Measurements from ENCODE around the gene FGF3.

Gene FGF3

DNA sequence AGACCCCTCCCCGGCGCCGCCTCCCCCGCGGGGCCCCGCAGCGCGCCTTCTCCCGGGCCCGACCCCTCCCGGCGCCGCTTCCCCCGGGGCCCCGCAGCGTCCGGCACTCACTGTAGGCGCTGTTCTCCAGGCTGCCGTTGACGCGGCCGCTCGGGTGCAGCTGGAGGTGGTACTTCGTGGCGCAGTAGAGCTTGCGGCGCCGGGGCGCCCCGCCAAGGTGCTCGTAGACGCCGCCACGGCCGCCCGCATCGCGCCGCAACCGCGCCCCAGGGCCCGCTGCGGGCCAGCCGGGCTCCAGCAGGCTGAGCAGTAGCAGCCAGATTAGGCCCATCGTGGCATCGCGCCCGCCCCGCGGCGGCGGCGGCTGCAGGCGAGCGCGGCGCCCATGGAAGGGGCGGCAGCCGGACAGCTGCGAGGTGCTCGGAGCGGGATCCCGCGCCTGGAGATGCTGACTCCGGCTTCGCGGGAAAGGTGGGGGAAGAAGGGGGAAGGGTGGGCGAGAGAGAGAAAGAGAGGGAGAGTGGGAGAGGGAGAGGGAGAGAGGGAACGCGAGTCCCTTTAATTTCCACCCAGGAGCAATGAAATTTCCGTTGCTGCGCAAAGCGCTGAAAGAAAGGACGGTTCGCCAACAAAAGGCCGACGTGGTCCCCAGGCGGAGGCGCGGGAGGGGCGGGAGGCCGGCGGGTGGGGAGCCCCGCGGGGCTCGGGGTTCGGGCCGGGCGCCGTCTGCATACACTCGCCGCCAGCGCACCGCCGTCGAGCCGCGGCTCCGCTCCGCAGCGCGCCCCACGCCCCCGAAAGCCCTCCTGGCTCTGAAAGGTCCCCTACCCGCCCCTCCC lies at the start of gene FGF3:
FGF3 (minus strand) TSS at position 814 of the 839 bp plus-strand sequence; CDS start at position 331, 483 bp downstream.
- DNase-seq, result no peak

DNA sequence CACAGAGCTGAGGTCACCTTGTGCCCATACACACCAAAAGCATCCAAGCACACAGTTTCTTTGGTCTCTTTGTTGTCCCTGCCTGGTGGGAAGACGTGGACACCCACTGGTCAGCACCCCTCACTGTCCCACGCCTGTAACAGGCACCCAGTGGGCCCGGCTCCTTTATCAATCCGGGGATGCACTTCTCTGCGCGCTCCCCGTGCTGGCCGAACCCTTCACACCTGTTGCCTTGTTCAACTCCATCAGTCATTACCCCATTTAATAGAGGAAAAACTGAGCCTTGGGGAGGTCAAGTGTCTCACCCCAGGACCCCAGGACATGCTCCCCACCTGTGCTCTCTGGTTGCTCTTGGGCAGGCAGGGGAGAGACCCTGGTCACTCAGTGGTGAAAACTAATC lies 49.7 kb upstream of the FGF3 start:
- DNase-seq, result no peak

DNA sequence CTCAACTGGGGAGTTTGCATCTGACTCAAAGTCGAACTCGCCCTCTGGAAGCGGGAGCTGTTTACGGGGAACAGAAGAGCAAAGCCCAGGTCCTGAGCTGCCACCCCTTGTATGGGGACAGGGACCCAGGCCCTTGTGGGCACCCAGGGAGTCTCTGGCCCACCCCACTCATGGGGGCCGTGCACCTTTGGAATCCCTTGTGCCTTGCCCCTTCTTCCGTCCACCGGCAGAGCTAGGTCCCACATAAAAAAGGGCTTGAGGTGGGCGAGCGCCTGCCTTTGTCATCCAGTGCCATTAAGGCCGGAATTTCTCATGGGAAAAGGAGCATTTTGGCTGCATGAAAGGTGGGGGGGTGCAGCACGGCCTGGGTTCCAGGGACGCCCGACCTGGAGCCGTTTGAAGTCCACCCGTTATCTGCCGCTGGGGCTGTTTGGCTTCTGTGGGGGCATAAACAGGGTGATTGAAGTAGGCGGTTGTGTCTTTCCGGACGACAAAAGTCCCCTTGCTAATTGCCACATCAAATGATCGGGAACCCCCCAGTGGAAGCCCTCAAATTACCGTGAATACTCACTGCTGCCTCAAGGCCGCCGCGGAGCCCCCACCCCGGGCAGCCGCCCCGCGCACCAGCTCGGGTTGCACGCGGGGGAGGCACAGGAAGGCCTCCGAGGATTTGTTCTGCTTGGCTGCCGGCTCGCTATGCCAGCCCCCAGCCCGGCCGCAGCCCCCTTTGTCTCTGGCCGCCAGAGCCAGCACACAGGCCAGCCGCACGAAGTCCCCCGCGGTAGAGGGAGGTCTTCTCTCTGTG lies 49.0 kb upstream of the FGF3 start:
- DNase-seq, result no peak

DNA sequence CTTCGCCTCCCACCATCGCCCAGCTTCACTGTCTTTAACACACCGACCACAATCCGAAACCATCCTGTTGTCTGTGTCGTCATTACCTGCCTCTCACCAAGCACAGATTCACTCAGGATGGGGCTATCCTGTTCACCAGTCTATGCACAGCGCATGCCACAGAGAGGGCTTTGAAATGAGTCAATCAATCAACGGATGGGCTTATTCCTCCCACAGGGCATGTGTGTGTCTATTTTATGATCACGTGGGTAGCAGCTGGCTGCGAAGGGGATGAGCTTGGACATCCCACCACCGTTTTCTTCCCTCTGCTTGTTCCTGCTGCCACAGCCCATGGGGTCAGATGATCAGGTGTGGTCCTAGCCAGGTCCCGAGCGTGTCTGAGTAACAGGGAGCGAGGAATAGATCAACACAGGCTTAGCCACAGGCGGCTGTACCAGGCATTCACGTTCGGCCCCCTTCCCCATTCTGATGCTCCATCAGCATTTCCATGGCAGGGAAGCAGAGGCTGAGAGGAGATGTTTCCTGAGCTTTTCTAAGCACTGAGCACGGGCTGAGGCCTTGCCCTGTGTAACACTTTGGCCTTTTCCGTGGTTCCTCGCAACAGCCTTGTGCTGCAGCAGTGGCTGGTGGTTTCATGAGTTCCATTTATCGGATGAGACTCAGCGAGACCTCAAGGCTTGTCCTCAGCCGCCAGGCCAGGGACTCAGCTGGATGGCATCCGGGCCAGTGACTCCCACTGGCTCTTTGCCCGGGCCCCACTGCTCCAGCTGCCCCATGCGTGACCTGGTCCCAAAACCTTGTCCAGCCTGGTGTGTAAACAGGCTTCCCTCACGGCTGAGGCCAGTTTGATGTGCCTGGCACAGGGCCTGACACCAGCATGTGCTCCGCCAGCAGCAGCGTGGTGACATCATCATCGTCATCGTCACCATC lies 48.1 kb upstream of the FGF3 start:
- no peak for DNase-seq

DNA sequence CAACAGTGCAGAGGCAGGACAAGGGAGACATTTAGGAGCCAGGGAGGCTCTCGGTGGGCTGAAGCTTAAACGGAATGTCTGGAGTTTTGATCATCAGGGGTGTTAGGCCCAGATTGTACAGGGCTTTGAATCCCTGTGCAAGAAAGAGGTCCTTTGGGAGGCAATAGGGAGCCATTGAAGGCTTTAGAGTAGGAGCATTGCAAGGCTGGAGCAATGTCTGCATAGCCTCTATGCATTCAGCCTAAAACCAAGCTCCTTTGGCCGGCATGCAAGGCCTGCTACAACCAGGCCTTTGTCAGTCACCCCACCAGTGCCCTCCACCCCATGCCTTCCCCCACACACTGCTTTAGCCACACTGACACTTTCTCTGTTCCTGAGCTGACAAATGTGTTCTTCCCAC lies 47.4 kb upstream of the FGF3 start:
- DNase-seq, result no peak

DNA sequence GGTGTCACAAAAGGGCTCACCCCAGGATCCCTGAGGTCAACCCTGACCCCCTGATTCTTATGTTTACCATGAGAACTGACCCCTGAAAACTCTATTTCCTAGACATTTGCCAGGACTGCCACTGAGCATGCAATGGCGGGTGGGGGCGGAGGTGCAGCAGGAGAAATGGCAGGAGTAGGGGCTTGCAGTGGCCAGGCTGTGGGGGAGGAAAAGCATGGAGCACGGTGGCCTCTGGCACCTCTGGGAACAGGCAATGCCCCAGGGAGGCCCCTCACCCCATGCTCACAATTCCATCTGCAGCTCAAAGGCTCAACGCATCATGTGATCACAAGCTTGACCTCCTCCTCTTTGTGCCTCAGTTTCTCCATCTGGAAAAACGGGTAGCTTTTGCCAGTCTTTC lies 46.5 kb upstream of the FGF3 start:
- DNase-seq, result no peak

DNA sequence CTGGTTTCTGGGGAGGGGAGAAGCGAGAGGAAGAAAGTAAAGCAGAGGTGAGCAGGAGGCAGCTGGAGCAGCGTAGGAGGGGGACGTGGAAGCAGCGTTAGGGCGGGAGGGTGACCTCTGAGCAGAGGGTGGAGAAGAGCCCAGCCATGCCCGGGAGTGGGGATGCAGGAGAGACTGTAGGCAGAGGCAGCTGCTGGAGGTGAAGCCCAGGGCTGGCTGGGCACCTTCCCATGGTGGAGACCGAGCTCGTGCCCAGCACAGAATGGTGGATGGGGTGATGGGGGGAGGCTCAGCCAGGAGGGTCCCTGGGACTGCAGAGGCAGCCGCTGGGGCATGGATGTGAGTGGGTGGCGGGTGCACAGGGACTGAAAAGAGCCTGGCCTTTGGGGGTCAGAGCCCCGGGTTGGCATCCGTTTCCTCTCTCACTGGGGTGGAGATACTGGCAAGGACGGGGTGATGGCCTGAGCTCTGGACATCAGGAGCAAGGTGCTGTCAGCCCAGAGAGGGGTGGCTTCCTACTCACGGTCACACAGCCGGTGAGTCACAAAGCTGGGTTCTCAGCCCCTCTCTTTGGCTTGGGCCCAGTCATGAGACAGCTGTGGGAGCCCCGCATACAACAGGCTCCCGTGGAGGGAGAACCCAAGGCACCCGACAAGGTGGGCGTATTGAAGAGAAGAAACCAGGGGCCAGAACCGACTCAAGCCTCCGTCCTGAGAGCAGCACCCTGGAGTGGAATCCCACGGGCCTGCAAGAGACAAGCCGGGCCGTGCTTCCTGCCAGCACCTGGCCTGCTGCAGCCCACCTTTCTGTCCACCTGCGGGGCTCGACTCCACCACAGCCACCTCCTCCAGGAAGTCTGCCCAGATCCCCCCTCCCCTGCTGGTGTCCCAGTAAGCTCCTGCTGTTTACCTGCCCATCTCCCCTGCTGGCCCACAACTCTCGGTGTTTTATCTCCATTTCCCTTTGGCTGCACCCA lies 45.8 kb upstream of the FGF3 start:
- no peak for DNase-seq

DNA sequence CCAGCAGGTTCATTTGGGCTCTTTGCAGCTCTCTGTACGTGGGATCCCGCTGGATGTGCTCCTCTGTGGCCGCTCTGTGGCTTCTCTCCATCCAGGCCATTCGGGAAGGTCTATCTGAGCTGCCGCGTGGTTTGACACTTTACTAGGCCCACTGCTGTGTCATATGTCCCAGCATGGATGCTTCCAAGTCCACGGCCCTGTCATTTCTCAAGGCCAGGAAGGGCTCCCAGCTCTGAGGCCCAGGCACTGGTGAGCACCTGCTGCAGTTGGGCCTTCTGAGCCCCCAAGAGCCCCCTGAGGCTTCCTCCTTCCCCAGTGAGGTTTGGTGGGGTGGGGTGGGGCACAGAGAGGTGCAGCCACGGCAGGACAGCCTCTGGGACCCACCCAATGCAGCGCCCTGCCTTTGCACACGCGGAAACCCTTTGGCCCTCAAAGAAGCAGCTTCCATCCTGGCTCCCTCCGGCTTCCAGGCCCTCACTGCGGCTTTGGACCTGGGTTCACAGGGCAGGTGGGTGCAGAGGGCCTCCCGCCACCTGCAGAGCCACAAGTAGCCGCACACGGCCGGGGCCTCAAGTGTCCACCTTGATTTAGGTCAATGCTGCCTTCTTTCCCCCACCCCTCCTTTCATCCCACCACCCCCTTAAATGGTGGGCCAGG lies 44.5 kb upstream of the FGF3 start:
- no peak for DNase-seq

DNA sequence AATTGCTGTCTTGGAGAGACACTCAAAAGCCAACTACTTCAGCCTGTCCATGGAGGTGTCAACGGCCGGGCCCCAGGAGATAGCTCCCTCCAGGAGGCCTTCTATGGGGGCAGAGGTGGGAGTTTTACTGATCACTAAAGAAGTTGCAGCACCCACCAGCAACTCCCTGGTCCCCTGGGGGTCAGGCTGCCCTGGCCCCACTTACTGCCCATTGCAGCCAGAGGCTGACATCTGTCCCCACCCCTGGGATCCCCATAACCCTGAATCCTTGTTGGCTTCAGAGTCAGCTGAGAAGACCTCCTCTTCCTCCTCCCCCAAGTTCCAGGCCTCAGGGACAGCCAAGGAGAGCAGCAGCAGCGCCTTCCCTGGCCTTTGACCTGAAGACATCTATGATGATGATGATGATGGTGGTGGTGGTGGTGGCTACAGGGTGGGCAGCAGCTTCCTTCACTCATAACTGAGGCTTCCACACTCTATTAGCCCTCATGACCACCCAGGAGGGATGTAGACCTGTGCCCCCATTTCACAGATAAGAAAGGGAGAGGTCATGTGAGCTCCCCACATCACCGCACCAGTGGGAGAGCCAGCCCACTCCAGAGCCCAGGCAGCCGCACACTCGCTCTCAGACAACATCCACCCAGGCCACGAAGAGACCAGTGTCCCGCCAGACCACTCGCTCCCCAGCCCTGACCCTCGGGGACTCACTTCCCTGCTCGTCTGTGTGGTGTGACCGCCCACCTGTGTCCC lies 43.8 kb upstream of the FGF3 start:
- DNase-seq, result no peak

DNA sequence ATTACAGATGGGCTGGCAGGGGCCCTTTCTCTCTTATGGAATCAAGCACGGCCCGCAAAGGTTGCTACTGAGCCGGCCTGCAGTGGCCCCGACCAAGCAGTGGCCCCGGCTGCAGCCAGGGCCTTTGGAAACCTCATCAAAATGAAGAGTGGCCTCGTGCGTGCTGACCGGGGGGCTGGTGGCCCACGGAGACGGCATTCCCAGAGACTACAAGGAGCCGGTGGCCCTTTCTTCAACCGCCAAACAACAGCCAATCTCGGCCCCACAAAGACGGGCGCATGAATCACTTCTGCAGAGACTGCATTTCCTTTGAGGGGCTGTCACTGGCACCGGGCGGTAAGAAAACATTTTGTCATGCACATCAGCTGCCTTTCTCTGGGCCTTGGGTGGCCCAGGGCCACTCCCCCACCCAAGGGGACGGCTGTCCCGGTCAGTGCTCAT lies 43.1 kb upstream of the FGF3 start:
- no peak for DNase-seq

DNA sequence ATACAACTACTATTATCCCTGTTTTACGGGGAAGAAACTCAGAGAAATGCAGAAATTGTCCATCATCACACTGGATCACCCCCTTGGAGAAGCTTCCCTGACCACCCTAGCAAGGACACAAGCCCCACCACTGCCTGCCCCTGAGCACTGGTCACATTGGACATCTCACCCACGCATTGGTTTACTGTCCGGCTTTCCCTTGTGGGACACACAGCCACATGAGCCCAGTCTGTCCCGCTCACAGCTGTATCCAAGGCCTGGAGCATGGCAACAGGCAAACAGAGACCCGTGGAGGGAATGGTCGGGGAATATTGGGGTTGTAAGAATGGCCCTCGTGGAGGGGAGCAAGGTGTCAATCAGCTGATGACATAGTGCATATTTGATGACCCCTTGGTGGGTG lies 42.7 kb upstream of the FGF3 start:
- DNase-seq, result no peak

DNA sequence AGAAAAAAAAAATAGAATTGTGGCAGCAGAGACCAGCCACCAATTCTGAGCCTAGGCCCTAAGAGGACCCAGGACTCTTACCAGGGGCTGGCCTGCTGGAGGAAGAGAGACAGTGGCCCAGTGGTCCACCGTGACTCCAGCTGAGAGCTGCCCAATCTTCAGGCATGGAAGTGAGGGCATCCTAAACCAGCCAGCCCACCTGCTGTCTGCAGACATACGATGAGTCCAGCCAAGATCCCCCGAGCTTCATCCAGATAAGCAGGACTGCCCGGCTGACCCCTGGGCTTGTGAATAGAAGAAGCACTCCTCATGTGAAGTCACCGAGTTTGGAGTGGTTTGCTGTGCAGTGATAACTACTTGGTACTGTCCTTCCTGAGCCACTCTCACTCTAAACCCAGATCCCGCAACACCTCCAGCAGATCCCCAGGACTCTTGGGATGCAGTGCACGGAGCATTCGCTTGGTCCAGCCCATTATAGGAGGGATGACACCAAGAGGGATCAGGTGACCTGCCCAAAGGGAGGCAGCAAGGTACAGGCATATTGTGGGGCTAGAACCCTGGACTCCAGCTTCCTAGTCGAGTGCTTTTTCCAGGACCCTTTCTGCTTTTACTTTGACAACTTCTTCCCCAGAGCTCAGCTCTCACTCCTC lies 41.7 kb upstream of the FGF3 start:
- no peak for DNase-seq

DNA sequence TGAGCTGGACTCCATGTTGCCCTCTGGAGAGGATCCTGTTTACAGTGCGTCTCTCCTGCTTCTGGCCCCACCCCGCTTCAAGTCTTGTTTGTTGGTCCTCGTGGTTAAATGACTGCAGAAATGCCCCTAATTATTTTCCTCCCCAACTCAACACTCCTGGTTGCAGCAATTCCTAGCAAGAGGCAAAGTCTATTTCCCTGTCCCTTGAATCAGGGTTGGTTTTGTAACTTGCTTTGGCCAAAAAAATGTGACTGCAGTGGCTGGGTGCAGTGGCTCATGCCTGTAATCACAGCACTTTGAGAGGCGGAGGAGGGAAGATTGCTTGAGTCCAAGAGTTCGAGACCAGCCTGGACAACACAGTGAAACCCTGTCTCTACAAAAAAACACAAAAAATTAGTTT lies 41.0 kb upstream of the FGF3 start:
- no peak for DNase-seq

DNA sequence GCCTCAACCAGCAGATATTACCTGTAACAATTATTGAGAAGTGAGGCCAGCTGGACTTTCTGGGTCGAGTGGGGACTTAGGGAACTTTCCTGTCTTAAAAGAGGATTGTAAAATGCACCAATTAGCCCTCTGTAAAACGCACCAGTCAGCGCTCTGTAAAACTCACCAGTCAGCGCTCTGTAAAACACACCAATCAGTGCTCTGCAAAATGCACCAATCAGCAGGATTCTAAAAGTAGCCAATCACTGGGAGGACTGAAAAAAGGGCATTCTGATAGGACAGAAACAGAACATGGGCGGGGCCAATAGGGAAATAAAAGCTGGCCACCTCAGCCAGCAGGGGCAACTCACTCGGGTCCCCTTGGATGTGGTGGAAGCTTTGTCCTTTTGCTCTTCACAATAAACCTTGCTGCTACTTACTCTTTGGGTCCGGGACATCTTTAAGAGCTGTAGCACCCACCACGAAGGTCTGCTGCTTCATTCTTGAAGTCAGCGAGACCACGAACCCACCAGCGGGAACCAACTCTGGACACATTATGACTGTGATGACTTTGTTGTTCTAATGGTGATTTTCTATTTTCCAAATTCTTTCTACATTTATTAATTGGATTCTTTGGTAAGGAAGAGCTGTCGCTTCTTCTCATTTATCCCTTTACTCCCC lies 40.2 kb upstream of the FGF3 start:
- no peak for DNase-seq

DNA sequence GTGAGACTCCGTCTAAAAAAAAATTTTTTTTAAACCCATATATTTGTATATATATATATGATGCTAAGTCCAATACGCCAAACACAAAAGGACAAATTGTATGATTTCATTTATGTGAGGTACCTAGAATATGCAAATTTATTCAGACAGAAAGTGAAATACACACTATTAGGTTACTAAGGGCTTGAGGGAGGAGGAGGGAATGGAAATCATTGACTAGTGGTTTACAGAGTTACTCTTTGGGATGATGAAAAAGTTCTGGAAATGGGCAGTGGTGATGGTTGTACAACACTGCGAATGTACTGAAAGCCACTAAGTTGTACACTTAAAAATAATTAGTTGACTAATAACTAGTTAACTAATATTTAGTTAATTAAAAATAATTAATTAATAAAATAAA lies 36.2 kb upstream of the FGF3 start:
- DNase-seq, result no peak

DNA sequence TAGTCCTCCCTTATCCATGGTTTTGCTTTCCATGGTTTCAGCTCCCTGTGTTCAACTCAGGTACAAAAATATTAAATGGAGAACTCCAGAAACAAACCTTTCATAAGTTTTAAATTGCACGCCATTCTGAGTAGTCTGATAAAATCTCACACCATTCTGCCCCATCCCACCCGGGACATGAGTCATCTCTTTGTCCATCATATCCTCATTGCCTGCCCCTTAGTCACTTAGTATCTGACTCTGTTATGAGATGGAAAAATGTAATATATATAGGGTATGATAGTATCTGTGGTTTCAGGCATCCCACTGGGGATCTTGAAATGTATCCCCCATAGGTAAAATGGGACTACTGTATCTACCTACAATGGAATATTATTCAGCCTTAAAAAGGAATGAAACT lies 35.5 kb upstream of the FGF3 start:
- DNase-seq, result no peak

DNA sequence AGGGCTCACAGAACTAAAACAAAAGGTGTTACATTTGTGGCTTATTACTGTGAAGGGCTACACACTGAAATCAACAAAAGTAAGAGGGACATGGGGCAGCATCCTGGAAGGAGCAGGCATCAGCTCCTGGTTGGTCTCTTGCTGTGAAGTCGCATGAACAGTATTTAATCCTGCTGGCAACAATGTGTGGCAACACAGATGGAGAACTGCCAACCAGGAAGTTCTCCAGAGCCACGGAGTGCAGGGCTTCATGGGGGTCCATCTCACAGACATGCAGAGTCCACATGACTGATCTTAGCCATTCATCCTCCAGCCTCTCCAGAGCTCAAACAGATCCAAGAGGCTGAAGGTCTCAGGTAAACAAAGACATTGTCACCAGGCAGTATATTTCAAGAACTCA lies 32.8 kb upstream of the FGF3 start:
- DNase-seq, result no peak

DNA sequence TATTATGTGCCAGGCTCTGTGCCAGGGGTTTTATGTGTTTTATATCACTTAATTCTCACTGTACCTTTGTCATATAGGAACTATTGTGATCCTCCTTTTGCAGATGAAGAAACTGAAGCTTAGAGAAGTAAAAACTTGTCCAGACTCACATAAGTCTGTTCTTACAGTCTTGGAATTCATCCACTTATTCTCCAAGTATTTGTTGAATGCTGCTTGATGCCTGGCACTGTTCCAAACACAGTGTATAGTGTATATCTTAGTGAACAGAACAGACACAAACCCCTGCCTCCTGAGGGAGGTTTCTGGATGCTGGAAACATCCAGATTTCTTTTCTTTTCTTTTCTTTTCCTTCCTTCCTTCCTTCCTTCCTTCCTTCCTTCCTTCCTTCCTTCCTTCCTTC lies 29.0 kb upstream of the FGF3 start:
- DNase-seq, result no peak

DNA sequence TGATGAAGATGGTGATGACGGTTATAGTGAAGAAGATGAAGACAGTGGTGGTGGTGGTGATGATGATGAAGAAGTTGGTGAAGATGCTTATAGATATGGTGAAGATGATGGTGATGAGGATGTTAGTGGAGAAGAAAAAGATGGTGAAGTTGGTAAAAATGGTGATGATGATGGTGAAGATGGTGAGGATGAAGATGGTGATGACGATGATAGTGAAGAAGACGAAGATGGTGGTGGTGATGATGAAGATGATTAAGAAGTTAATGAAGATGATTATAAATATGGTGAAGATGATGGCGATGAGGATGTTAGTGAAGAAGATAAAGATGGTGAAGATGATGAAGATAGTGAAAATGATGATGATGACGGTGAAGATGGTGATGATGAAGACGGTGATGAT lies 25.2 kb upstream of the FGF3 start:
- no peak for DNase-seq

DNA sequence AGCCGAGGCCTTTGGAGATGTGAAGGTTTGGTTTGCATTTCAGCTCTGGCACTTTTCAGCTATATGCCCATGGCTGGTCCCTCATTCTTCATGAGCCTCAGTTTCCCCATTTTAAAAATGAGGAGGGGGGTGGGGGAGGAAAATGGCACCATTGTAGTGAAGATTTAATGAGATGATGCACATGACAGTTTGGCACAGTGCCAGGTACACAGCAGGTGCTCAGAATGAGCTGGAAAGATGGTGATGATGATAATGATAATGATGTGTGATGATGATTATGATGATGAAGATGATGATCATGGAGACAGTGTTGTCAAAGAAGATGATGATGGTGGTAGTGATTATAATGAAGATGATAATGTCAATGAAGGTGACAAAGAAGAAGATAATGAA lies 24.3 kb upstream of the FGF3 start:
- no peak for DNase-seq
